GM18867 (cell line): ENCODE data around the gene CERS2.

ENCODE experiments used
- ATAC-seq: cut with Tn5 transposase; IDR thresholded peaks from one replicate; pipeline ENCODE4 v1.9.1; 2021; ENCODE audit warnings: mild to moderate bottlenecking, moderate library complexity; ENCODE audit not compliant: unreplicated experiment

The CERS2 gene

GRCh38 chr1:150922519-150922975 is 52.1 kb downstream of the CERS2 start:
- ATAC-seq: peak; percentile 41

GRCh38 chr1:150917387-150917786 is 57.2 kb downstream of the CERS2 start:
- ATAC-seq: no peak
